ENCODE data around the gene GRK4.

DNA sequence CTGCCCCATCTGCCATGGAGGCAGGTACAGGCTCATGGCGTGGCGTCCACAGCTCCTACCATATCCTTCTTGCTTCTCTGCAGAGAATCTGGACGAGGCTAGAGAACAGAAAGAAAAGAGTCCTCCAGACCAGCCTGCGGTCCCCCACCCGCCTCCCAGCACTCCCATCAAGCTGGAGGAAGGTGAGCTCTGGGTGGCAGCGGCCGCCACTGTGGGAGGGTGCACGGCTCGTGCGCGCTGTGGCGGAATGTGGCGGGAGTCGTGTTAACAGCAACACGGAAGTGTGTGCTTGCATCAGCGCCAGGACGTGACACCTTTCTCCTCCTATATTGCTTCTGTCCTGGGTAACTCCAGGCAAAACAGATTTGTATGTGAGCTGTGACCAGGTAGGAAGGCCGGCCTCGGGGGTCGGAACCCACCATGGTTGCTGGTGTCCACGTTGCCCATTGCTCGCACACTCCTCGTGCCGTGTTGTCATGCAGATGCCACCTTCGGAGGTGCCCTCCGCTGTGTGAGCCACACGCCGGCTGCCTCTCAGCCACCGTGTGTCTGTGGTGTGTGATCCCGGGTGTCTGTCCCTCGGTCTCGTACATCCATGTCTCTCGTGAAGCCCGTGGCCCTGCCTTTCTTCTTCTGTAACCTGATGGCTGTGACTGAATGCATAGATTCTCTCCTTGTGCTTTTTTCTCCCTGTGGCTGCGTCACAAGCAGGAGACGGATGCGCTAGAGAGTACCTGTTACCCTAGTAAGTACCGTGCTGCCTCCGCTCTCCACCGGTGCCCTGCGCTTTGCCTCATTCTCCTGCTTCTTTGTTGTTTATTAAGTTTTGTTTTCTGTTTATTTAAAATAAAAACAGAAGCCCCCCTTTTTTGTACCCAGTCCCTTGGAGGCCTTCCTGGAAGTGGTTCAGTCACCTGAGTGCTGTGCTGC lies 37.2 kb upstream of the GRK4 start:
- TF ChIP-seq, protein P1, sequence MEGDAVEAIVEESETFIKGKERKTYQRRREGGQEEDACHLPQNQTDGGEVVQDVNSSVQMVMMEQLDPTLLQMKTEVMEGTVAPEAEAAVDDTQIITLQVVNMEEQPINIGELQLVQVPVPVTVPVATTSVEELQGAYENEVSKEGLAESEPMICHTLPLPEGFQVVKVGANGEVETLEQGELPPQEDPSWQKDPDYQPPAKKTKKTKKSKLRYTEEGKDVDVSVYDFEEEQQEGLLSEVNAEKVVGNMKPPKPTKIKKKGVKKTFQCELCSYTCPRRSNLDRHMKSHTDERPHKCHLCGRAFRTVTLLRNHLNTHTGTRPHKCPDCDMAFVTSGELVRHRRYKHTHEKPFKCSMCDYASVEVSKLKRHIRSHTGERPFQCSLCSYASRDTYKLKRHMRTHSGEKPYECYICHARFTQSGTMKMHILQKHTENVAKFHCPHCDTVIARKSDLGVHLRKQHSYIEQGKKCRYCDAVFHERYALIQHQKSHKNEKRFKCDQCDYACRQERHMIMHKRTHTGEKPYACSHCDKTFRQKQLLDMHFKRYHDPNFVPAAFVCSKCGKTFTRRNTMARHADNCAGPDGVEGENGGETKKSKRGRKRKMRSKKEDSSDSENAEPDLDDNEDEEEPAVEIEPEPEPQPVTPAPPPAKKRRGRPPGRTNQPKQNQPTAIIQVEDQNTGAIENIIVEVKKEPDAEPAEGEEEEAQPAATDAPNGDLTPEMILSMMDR (IDR thresholded peaks at IDR 0.05) = no peak
- TF ChIP-seq POLR2A (IDR thresholded peaks at IDR 0.05) = no peak

All from breast epithelium (tissue), 3 donors.